ENCODE measurements around the gene TRIM40. TPM values are rescaled to one million over a fixed set of nuclear protein-coding genes. Genes with fewer than 3 reads are reported as not detected.

TRIM40 gene
- total and polyA plus RNA-seq, 2 of the 13 experiments (the other 11 are each of a cell fraction or from before 2014, with no cell fraction given) = 0.58 TPM; not detected in 1

DNA sequence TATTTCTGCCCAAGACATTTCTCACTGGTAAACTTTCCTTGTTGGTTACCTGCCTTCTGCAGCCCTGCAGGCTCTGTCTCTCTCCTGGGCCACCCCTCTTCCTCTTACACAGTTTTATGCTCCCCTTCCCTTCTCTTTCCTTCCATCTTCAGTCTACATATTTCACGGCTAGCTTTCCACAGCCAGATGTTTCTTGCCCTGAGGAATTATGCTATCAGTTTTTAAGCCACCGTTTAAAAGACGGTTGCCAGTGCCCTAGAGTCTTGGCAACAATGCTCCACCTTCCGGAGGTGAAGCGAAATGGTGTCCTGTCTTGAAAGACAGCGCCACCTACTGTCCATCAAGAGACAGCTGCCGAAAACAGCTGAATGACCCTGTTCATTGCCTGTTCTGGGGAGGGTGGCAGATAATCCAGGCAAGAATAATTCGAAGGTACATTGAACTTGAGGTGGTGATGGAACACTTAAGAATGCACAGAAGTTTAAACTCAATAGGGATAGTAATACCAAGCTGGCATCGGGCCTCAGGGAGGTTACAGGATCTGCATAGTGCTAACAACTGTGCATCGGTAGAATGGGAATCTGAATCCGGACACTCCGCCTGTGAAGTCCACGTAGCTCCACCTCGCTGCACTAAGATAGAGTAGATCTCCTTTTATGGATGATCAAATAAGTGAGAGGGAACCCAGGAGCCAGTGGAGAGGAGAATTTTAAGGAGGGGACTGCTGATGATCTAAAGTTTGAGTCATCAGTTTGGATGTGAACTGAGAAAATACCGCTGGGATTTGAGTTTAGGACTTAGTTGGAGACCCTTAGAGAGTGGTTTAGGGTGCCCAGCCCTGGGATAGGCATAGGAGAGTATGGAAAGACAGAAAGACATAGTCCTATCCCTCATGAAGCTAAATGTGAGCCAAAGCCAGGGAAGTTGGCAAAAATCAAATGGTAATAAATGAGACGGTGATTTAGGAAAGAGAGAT is 4.8 kb upstream of the TRIM40 start (continued):
- TF ChIP-seq PHF5A (CRISPR knock-in tag; IDR thresholded peaks at IDR 0.05; ENCODE audit: low read depth, unreplicated experiment) = peak; percentile 77
- no peak for TF ChIP-seq ZNF101 (CRISPR knock-in tag; IDR thresholded peaks at IDR 0.05; ENCODE audit: borderline replicate concordance, low read depth)
- no peak for TF ChIP-seq ZEB1 (IDR thresholded peaks at IDR 0.05; ENCODE audit: insufficient replicate concordance, low read depth)
- no peak for TF ChIP-seq ZNF766 (CRISPR knock-in tag; IDR thresholded peaks at IDR 0.05; ENCODE audit: borderline replicate concordance)
- 0 out of 2 replicates have a peak, but pooled peaks have one; percentile 25 for TF ChIP-seq ZNF205 (CRISPR knock-in tag; IDR thresholded peaks at IDR 0.05)
- TF ChIP-seq ZNF224 (CRISPR knock-in tag; IDR thresholded peaks at IDR 0.05) = no peak
- TF ChIP-seq, protein P1, sequence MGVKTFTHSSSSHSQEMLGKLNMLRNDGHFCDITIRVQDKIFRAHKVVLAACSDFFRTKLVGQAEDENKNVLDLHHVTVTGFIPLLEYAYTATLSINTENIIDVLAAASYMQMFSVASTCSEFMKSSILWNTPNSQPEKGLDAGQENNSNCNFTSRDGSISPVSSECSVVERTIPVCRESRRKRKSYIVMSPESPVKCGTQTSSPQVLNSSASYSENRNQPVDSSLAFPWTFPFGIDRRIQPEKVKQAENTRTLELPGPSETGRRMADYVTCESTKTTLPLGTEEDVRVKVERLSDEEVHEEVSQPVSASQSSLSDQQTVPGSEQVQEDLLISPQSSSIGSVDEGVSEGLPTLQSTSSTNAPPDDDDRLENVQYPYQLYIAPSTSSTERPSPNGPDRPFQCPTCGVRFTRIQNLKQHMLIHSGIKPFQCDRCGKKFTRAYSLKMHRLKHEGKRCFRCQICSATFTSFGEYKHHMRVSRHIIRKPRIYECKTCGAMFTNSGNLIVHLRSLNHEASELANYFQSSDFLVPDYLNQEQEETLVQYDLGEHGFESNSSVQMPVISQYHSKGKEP (CRISPR knock-in tag; IDR thresholded peaks at IDR 0.05) = no peak; the same call in 1 of the 2 replicates
- no peak for TF ChIP-seq PCBP2 (optimal IDR thresholded peaks at IDR 0.05; ENCODE audit: low read depth, low read length, poor library complexity, severe bottlenecking)
- peak; percentile 68 for TF ChIP-seq SAP130 (CRISPR knock-in tag; IDR thresholded peaks at IDR 0.05; ENCODE audit: low read depth)
- TF ChIP-seq NFATC3 (CRISPR knock-in tag; IDR thresholded peaks at IDR 0.05) = no peak
- TF ChIP-seq SSRP1 (CRISPR knock-in tag; IDR thresholded peaks at IDR 0.05) = peak; percentile 96
- TF ChIP-seq ZNF431 (CRISPR knock-in tag; IDR thresholded peaks at IDR 0.05; ENCODE audit: borderline replicate concordance, low read depth) = no peak
- TF ChIP-seq ZNF615 (CRISPR knock-in tag; IDR thresholded peaks at IDR 0.05; ENCODE audit: borderline replicate concordance) = no peak
- TF ChIP-seq NFIC (IDR thresholded peaks at IDR 0.05; ENCODE audit: low read length) = no peak
- TF ChIP-seq, protein P2, sequence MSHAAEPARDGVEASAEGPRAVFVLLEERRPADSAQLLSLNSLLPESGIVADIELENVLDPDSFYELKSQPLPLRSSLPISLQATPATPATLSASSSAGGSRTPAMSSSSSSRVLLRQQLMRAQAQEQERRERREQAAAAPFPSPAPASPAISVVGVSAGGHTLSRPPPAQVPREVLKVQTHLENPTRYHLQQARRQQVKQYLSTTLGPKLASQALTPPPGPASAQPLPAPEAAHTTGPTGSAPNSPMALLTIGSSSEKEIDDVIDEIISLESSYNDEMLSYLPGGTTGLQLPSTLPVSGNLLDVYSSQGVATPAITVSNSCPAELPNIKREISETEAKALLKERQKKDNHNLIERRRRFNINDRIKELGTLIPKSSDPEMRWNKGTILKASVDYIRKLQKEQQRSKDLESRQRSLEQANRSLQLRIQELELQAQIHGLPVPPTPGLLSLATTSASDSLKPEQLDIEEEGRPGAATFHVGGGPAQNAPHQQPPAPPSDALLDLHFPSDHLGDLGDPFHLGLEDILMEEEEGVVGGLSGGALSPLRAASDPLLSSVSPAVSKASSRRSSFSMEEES (CRISPR knock-in tag; IDR thresholded peaks at IDR 0.05) = peak; percentile 53; the same call in 1 of the 2 replicates
- TF ChIP-seq SALL2 (CRISPR knock-in tag; IDR thresholded peaks at IDR 0.05) = 0 out of 2 replicates have a peak, but pooled peaks have one; percentile 36
- TF ChIP-seq, protein P3, sequence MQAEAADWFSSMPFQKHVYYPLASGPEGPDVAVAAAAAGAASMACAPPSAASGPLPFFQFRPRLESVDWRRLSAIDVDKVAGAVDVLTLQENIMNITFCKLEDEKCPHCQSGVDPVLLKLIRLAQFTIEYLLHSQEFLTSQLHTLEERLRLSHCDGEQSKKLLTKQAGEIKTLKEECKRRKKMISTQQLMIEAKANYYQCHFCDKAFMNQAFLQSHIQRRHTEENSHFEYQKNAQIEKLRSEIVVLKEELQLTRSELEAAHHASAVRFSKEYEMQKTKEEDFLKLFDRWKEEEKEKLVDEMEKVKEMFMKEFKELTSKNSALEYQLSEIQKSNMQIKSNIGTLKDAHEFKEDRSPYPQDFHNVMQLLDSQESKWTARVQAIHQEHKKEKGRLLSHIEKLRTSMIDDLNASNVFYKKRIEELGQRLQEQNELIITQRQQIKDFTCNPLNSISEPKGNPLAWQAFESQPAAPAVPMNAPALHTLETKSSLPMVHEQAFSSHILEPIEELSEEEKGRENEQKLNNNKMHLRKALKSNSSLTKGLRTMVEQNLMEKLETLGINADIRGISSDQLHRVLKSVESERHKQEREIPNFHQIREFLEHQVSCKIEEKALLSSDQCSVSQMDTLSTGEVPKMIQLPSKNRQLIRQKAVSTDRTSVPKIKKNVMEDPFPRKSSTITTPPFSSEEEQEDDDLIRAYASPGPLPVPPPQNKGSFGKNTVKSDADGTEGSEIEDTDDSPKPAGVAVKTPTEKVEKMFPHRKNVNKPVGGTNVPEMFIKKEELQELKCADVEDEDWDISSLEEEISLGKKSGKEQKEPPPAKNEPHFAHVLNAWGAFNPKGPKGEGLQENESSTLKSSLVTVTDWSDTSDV (CRISPR knock-in tag; IDR thresholded peaks at IDR 0.05) = no peak
- TF ChIP-seq ZNF589 (CRISPR knock-in tag; conservative IDR thresholded peaks at IDR 0.05) = no peak
- TF ChIP-seq ZNF317 (CRISPR knock-in tag; IDR thresholded peaks at IDR 0.05) = no peak
- peak; percentile 95 for TF ChIP-seq XRCC5 (optimal IDR thresholded peaks at IDR 0.05; ENCODE audit: low read length)
- no peak for TF ChIP-seq ZFYVE20 (CRISPR knock-in tag; IDR thresholded peaks at IDR 0.05; ENCODE audit: borderline replicate concordance, low read depth)
- peak; percentile 87 for TF ChIP-seq HNF1B (CRISPR knock-in tag; IDR thresholded peaks at IDR 0.05)

All from HepG2 (cell line).